Measurements from ENCODE around the gene LYRM1.
A peak's percentile ranks its signal among the peaks of the same experiment; 100 is the strongest.

Gene LYRM1, protein sequence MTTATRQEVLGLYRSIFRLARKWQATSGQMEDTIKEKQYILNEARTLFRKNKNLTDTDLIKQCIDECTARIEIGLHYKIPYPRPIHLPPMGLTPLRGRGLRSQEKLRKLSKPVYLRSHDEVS

DNA sequence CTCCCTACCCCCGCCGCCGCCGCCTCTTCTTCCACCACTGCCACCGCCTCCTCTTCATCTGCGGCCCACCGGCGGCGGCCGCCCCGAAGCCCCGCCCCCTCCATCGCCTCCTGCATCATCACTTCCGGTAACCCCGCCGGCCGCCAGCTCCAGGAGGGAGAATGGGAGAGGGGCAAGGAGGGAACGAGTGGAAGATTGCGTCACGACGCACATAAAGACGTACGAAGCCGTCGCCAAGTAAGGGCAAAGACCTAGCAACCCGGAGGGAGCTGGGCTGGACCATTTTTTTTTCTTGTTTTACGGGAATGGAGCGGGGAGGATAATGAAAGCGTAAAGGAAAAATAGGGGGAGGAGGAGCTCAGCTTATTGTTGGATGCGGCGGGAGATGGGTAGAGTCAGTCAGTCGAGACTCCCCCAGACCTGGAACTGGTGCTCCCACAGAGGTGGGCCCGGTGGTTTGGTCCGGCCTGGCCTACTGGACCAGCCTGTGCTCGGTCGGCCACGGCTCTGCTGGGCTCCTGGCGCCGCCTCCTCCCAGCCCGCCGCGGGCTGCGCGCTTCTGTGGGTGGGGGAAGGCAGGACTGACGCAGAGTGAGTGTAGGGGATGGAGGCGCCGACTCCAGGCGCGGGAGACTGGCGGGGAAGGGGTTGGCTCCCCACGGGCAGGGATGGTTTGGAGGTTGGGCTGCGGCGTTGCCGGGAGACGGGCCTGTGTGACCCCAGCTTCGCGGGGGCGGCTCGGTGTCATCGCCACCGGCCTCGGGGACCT lies at the start of gene LYRM1, which contains the start of gene DCUN1D3:
Gene LYRM1 (plus strand): TSS at position 473 of the 769 bp plus-strand sequence. CDS start 14,785 bp downstream, outside the sequence.
Gene DCUN1D3 (minus strand): TSS at position 60 of the 769 bp plus-strand sequence. CDS start 37,820 bp downstream, outside the sequence.
- peak; percentile 100 for DNase-seq (ENCODE audit: low read depth, low spot score)
- in situ Hi-C loops (cut with HindIII; ENCODE audit: low sequenced_read_pairs) = no loop called here
- TF ChIP-seq, protein P1, sequence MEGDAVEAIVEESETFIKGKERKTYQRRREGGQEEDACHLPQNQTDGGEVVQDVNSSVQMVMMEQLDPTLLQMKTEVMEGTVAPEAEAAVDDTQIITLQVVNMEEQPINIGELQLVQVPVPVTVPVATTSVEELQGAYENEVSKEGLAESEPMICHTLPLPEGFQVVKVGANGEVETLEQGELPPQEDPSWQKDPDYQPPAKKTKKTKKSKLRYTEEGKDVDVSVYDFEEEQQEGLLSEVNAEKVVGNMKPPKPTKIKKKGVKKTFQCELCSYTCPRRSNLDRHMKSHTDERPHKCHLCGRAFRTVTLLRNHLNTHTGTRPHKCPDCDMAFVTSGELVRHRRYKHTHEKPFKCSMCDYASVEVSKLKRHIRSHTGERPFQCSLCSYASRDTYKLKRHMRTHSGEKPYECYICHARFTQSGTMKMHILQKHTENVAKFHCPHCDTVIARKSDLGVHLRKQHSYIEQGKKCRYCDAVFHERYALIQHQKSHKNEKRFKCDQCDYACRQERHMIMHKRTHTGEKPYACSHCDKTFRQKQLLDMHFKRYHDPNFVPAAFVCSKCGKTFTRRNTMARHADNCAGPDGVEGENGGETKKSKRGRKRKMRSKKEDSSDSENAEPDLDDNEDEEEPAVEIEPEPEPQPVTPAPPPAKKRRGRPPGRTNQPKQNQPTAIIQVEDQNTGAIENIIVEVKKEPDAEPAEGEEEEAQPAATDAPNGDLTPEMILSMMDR (IDR thresholded peaks at IDR 0.05; ENCODE audit: low read depth, low read length) = no peak
- peak within 1 kb of the TSS; percentile 96 for H3K4me3 ChIP-seq (ENCODE audit: low read depth, low read length)

DNA sequence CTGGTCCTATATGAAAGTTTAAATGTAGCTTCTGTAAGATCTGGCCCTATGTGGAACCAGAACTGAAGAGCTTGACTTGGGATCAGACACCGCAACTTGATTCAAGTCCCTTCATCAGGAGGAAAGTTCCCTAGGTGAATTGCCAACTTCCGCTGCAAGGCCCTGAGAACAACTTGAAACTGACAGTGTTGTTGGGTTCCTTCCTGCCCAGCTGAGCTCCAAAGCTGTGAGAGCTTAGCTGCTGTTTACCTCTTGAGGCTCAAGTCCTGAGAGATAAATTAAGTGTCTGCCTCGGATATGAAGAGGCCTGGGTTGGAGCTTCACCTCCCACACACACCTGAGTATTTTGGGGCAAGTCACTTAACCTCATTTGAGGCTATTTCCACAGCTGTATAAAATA lies 49.6 kb upstream of the LYRM1 start:
- TF ChIP-seq, protein P1 (IDR thresholded peaks at IDR 0.05; ENCODE audit: low read depth, low read length) = no peak
- no peak overlapping the region for H3K4me3 ChIP-seq (ENCODE audit: low read depth, low read length)
- DNase-seq (ENCODE audit: low read depth, low spot score) = no peak
- in situ Hi-C loops (cut with HindIII; ENCODE audit: low sequenced_read_pairs) = no loop called here

DNA sequence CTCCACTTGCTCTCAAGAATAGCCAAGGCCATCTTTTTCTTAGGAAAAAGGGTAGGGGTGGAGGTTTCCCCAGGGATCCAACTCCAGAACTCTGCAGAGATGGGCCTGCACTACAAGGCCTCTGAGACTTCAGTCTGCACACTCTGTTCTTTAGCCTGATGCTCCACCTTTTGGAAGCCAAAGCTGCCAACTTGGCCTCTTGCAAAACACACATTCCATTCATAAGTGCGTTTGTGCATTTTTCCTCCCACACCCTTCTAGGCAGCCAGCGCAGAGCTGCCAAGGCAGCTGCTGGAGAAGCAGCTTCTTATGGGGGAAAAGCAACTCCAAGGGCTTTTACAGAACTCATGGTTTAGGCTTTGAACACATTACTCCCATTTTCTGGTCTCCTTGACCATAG lies 49.0 kb upstream of the LYRM1 start:
- in situ Hi-C loops (cut with HindIII; ENCODE audit: low sequenced_read_pairs) = no loop called here
- no peak overlapping the region for H3K4me3 ChIP-seq (ENCODE audit: low read depth, low read length)
- peak; percentile 89 for DNase-seq (ENCODE audit: low read depth, low spot score)
- TF ChIP-seq, protein P1 (IDR thresholded peaks at IDR 0.05; ENCODE audit: low read depth, low read length) = no peak

DNA sequence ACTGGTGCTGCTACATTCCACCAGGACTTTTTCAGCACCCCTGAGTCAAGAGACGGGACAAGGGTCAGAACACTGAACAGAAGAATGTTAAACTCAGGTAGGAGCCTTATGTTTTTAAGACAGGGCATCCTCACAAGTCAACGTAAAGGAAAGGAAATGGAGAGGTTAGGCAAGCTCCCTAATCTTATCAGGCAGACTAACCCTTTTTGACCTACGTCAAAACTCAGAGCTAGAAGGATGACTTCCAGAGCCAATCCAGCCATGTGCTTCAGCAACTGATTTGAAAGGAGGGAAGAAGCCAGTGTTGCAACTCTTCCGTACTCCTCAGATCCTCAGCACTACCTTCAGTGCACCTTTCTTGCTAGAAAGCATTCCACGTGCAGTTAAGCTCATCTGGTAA lies 47.4 kb upstream of the LYRM1 start:
- TF ChIP-seq, protein P1 (IDR thresholded peaks at IDR 0.05; ENCODE audit: low read depth, low read length) = no peak
- DNase-seq (ENCODE audit: low read depth, low spot score) = no peak
- in situ Hi-C loops (cut with HindIII; ENCODE audit: low sequenced_read_pairs) = no loop called here
- no peak overlapping the region for H3K4me3 ChIP-seq (ENCODE audit: low read depth, low read length)

DNA sequence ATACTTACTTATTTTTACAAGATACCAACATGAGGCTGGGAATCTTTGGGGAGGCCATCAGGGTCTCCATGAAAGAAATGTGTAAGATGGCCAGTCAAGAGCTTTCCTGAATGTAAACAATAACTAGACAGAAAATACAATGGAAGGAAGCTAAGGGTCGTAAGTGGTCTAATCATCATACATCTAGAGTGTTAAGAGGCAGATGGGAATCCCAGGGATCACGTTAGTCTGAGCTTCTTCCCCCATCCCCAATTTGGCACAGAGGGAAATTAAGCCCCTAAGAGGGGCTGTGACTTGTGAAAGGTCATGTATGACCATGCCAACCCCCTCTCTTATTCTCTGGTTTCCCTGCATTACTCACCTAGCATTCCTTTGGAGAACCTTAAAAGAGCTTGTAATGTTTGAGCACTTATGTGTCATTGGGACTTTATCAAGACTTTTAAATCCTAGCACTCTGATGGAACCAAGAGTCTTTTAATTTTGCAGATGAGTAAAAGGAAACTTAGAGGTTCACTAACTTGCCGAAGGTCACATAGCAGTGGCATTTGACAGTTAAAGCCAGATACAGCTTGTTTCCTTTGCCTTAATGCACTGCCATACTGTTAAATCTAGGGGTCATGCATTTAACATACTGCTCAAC lies 46.5 kb upstream of the LYRM1 start:
- TF ChIP-seq, protein P1 (IDR thresholded peaks at IDR 0.05; ENCODE audit: low read depth, low read length) = no peak
- DNase-seq (ENCODE audit: low read depth, low spot score) = no peak
- no peak overlapping the region for H3K4me3 ChIP-seq (ENCODE audit: low read depth, low read length)

DNA sequence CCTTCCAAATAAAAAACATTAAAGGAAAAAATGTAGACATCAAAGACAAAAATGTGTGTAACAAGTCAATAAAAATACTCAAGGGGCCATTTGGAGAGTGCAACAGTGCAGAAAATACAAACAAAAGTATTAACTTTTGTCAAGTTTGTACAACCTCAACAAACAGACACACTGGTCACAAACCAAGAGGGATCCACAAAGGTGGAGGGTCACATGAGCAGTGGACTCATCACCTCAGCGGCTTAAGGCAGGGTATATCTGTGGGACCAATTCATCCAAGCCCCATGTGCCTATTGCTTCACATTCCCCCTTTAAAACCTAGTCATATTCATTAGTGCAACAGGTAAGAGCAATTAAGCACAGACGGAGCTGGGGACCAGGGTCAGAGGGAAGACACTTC lies 45.6 kb upstream of the LYRM1 start:
- in situ Hi-C loops (cut with HindIII; ENCODE audit: low sequenced_read_pairs) = no loop called here

More for the DNA sequence above, 46.5 kb upstream of the LYRM1 start:
- in situ Hi-C loops (cut with HindIII; ENCODE audit: low sequenced_read_pairs) = no loop called here

More for the DNA sequence above, 45.6 kb upstream of the LYRM1 start:
- DNase-seq (ENCODE audit: low read depth, low spot score) = no peak
- TF ChIP-seq, protein P1 (IDR thresholded peaks at IDR 0.05; ENCODE audit: low read depth, low read length) = no peak
- no peak overlapping the region for H3K4me3 ChIP-seq (ENCODE audit: low read depth, low read length)

Data from astrocyte of the spinal cord (primary cell).